Measurements from ENCODE around the gene NSUN2.

NSUN2 gene

DNA sequence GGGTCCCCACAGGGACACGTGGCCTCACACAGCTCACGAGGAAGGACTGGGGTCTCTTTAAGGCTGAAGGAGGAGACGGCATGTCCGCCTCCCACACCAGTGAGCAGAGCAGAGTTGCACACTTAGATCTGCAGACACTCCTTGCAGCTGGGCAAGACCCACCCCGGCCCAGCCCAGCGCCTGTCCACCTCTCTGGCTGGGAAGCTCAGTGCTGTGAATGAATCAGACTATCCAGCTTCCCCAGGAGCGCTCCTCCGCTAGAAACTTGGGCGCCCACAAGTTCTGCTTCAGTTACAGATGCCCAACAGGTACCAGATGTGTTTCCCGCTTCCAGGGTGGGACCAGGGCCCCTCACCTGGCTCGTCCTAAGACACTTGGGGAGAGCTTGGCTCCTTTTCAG is 78.9 kb downstream of the NSUN2 start:
- Histone ChIP-seq H4K20me1 (ENCODE audit: control insufficient read depth, insufficient read depth, low read depth, low read length) (no peaks in the 10 kb centered on the region), H3K79me2 (ENCODE audit: control insufficient read depth, low read length) (no peaks in the 10 kb centered on the region), H3K4me2 (ENCODE audit: low read length) (no peak overlapping the region), H3K9me3 (ENCODE audit: control insufficient read depth, insufficient read depth, low read length) (no peaks in the 10 kb centered on the region), H3K4me1 (ENCODE audit: control insufficient read depth, low read length) (no peaks in the 10 kb centered on the region), H3K27ac (ENCODE audit: low read depth, low read length) (no peak overlapping the region), H3F3A (ENCODE audit: control insufficient read depth, insufficient read depth) (no peaks in the 10 kb centered on the region), H3K27me3 (ENCODE audit: control insufficient read depth, low read length) (no peaks in the 10 kb centered on the region), H3K4me3 (ENCODE audit: low read length) (no peak overlapping the region), H3K9me2 (replicated peaks; ENCODE audit: control insufficient read depth, low read length) (no peaks in the 10 kb centered on the region), H3K36me3 (ENCODE audit: control insufficient read depth, low read length) (no peaks in the 10 kb centered on the region)
- TF ChIP-seq, protein P1, sequence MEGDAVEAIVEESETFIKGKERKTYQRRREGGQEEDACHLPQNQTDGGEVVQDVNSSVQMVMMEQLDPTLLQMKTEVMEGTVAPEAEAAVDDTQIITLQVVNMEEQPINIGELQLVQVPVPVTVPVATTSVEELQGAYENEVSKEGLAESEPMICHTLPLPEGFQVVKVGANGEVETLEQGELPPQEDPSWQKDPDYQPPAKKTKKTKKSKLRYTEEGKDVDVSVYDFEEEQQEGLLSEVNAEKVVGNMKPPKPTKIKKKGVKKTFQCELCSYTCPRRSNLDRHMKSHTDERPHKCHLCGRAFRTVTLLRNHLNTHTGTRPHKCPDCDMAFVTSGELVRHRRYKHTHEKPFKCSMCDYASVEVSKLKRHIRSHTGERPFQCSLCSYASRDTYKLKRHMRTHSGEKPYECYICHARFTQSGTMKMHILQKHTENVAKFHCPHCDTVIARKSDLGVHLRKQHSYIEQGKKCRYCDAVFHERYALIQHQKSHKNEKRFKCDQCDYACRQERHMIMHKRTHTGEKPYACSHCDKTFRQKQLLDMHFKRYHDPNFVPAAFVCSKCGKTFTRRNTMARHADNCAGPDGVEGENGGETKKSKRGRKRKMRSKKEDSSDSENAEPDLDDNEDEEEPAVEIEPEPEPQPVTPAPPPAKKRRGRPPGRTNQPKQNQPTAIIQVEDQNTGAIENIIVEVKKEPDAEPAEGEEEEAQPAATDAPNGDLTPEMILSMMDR (IDR thresholded peaks at IDR 0.05; ENCODE audit: low read depth, low read length, poor library complexity, severe bottlenecking) = no peak
- no peak for TF ChIP-seq EZH2phosphoT487 (IDR thresholded peaks at IDR 0.05; ENCODE audit: borderline replicate concordance, low read length)

DNA sequence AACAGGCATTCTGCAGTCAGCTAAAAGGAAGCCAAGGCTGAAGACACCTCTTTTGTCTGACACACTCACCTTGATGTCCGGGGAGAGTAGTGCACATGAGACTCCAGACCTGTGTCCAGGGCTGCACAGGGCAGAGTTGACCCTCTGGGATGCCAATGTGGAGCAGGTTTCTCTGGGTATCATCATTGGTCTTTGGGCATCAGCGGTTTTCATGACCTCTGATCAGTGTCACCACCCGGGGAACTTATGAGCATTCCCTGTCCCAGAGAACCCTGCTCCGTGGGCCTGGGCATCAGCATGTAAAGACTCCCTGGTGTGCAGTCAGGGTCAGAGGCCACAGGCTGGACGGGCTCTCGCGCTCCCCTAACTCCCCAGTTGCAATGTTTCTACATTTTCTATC is 80.2 kb downstream of the NSUN2 start:
- Histone ChIP-seq H3K4me1 (ENCODE audit: control insufficient read depth, low read length) (no peaks in the 10 kb centered on the region), H3F3A (ENCODE audit: control insufficient read depth, insufficient read depth) (no peaks in the 10 kb centered on the region), H4K20me1 (ENCODE audit: control insufficient read depth, insufficient read depth, low read depth, low read length) (no peaks in the 10 kb centered on the region), H3K4me3 (ENCODE audit: low read length) (no peak overlapping the region), H3K27ac (ENCODE audit: low read depth, low read length) (no peak overlapping the region), H3K27me3 (ENCODE audit: control insufficient read depth, low read length) (no peaks in the 10 kb centered on the region), H3K36me3 (ENCODE audit: control insufficient read depth, low read length) (no peaks in the 10 kb centered on the region), H3K4me2 (ENCODE audit: low read length) (no peak overlapping the region), H3K79me2 (ENCODE audit: control insufficient read depth, low read length) (no peaks in the 10 kb centered on the region), H3K9me3 (ENCODE audit: control insufficient read depth, insufficient read depth, low read length) (no peaks in the 10 kb centered on the region), H3K9me2 (replicated peaks; ENCODE audit: control insufficient read depth, low read length) (no peaks in the 10 kb centered on the region)
- TF ChIP-seq EZH2phosphoT487 (IDR thresholded peaks at IDR 0.05; ENCODE audit: borderline replicate concordance, low read length) = no peak
- TF ChIP-seq, protein P1 (IDR thresholded peaks at IDR 0.05; ENCODE audit: low read depth, low read length, poor library complexity, severe bottlenecking) = no peak

GRCh38 chr5:6551955-6552313 is 80.9 kb downstream of the NSUN2 start:
- no peaks in the 10 kb centered on the region for H3K79me2 ChIP-seq (ENCODE audit: control insufficient read depth, low read length)
- no peaks in the 10 kb centered on the region for H3K9me2 ChIP-seq (replicated peaks; ENCODE audit: control insufficient read depth, low read length)
- H3K27me3 ChIP-seq (ENCODE audit: control insufficient read depth, low read length) = no peaks in the 10 kb centered on the region
- TF ChIP-seq, protein P1 (IDR thresholded peaks at IDR 0.05; ENCODE audit: low read depth, low read length, poor library complexity, severe bottlenecking) = no peak
- H3K9me3 ChIP-seq (ENCODE audit: control insufficient read depth, insufficient read depth, low read length) = no peaks in the 10 kb centered on the region
- no peaks in the 10 kb centered on the region for H4K20me1 ChIP-seq (ENCODE audit: control insufficient read depth, insufficient read depth, low read depth, low read length)
- no peaks in the 10 kb centered on the region for H3K36me3 ChIP-seq (ENCODE audit: control insufficient read depth, low read length)
- H3K4me1 ChIP-seq (ENCODE audit: control insufficient read depth, low read length) = no peaks in the 10 kb centered on the region
- H3K4me3 ChIP-seq (ENCODE audit: low read length) = no peak overlapping the region
- no peaks in the 10 kb centered on the region for H3F3A ChIP-seq (ENCODE audit: control insufficient read depth, insufficient read depth)
- no peak overlapping the region for H3K27ac ChIP-seq (ENCODE audit: low read depth, low read length)
- H3K4me2 ChIP-seq (ENCODE audit: low read length) = no peak overlapping the region

All from DOHH2 (cell line).